Endothelial cell of umbilical vein (primary cell): Measurements from ENCODE around the gene AICDA. TPM values are rescaled to one million over a fixed set of nuclear protein-coding genes. Genes with fewer than 3 reads are reported as not detected.

Experiments used
- BruUV-seq: library from RNA; stranded (reverse); fragments of 400-500 nt; replicated peaks from 2 replicates; lab custom pipeline; 2021; lab: Mats Ljungman, UMichigan
- CTCF ChIA-PET: fragments of 300-600, 350-600 bp; sonication (Branson Sonifier 250); formaldehyde crosslinking; loops from one replicate; lab custom pipeline; 2021; ENCODE audit warnings: antibody characterized with exemption, inconsistent platforms; lab: Charles Lee
- POLR2A ChIA-PET: fragments of 300-600, 350-600 bp; sonication (Branson Sonifier 250); formaldehyde crosslinking; loops from one replicate; lab custom pipeline; 2021; ENCODE audit warnings: antibody characterized with exemption, inconsistent platforms; lab: Charles Lee
- DNase-seq: peaks from one replicate; pipeline ENCODE4 v3.0.0-alpha.2; 2011; ENCODE audit warnings: low read depth, low spot score
- FAIRE-seq: peaks from 2 replicates; lab custom pipeline; 2011; peaks lifted over from hg19 to GRCh38; lab: Jason Lieb, UNC
- H2AFZ ChIP-seq: 2 replicates; pipeline ENCODE4 v1.6.0; 2012; ENCODE audit warnings: low read depth, low read length, control low read depth, inconsistent platforms
- H3K27ac ChIP-seq: 2 replicates; pipeline ENCODE4 v1.5.1; 2011; ENCODE audit warnings: low read depth, mild to moderate bottlenecking, control low read depth, low read length, moderate library complexity; ENCODE audit not compliant: insufficient read depth
- H3K27me3 ChIP-seq, 2 experiments: 2 replicates each; pipeline versions ENCODE4 v1.6.0 to v1.6.1; 2011; ENCODE audit warnings: low read length in 2 of 2, mixed read lengths in 1 of 2; ENCODE audit not compliant: control insufficient read depth in 2 of 2, insufficient read depth in 2 of 2
- H3K36me3 ChIP-seq, 2 experiments: 2 replicates in 1 of 2; 3 replicates in 1 of 2; pipeline ENCODE4 v1.5.1; 2011; ENCODE audit warnings: low read length in 2 of 2, mild to moderate bottlenecking in 1 of 2, moderate library complexity in 1 of 2; ENCODE audit not compliant: control insufficient read depth in 2 of 2, insufficient read depth in 2 of 2; ENCODE audit errors: extremely low read depth in 1 of 2
- H3K4me1 ChIP-seq: 3 replicates; pipeline ENCODE4 v1.5.1; 2011; ENCODE audit warnings: mild to moderate bottlenecking, low read length; ENCODE audit not compliant: control insufficient read depth, insufficient read depth; ENCODE audit errors: extremely low read depth
- H3K4me2 ChIP-seq: 2 replicates; pipeline ENCODE4 v1.6.1; 2011; ENCODE audit warnings: low read length, control low read depth, mixed read lengths; ENCODE audit not compliant: insufficient read depth
- H3K4me3 ChIP-seq, 3 experiments: fragments of 200-600 bp in 1 of 3; sonication (generic), shearing (Covaris generic) in 1 of 3; replicated peaks in 1 of 3; 2 replicates each; pipeline ENCODE4 v1.5.1; 2011 to 2016; ENCODE audit warnings: control low read depth in 3 of 3, low read length in 3 of 3, mild to moderate bottlenecking in 2 of 3, inconsistent platforms in 1 of 3, low read depth in 1 of 3, moderate library complexity in 1 of 3; ENCODE audit not compliant: insufficient read depth in 1 of 3
- H3K79me2 ChIP-seq: 2 replicates; pipeline ENCODE4 v1.6.0; 2012; ENCODE audit warnings: low read length, inconsistent platforms; ENCODE audit not compliant: control insufficient read depth, insufficient read depth
- H3K9ac ChIP-seq: replicated peaks from 2 replicates; pipeline ENCODE3; 2011; ENCODE audit warnings: low read length, control low read depth; ENCODE audit not compliant: insufficient read depth; ENCODE audit errors: extremely low read depth
- H3K9me1 ChIP-seq: replicated peaks from 3 replicates; pipeline ENCODE4 v1.6.0; 2011; ENCODE audit warnings: mild to moderate bottlenecking, low read length; ENCODE audit not compliant: control insufficient read depth, insufficient read depth; ENCODE audit errors: extremely low read depth
- H3K9me3 ChIP-seq: replicated peaks from 2 replicates; pipeline ENCODE4 v1.5.1; 2012; ENCODE audit warnings: low read length, inconsistent platforms; ENCODE audit not compliant: control insufficient read depth, insufficient read depth
- H4K20me1 ChIP-seq: replicated peaks from 2 replicates; pipeline ENCODE3; 2011; ENCODE audit warnings: mild to moderate bottlenecking, low read length; ENCODE audit not compliant: control insufficient read depth, insufficient read depth; ENCODE audit errors: extremely low read depth
- EZH2 ChIP-seq: IDR thresholded peaks from 2 replicates; pipeline ENCODE4 v1.6.1; 2012; ENCODE audit warnings: borderline replicate concordance, low read depth, mild to moderate bottlenecking, moderate library complexity, low read length, inconsistent platforms; ENCODE audit not compliant: severe bottlenecking
- FOS ChIP-seq: IDR thresholded peaks from 2 replicates; pipeline ENCODE4 v1.6.1; 2011; ENCODE audit warnings: mild to moderate bottlenecking, low read length, moderate library complexity, borderline replicate concordance; ENCODE audit not compliant: insufficient read depth
- GATA2 ChIP-seq: IDR thresholded peaks from 2 replicates; pipeline ENCODE4 v1.7.0; 2011; ENCODE audit warnings: low read depth, mild to moderate bottlenecking, moderate library complexity, mixed read lengths, low read length; ENCODE audit not compliant: insufficient read length, insufficient read depth
- JUN ChIP-seq: IDR thresholded peaks from 2 replicates; pipeline ENCODE4 v1.6.1; 2011; ENCODE audit warnings: borderline replicate concordance, low read depth; ENCODE audit not compliant: insufficient read length, insufficient read depth
- MAX ChIP-seq: IDR thresholded peaks from 2 replicates; pipeline ENCODE4 v1.6.1; 2011; ENCODE audit not compliant: insufficient read depth, insufficient read length
- MYC ChIP-seq: IDR thresholded peaks from one replicate; pipeline ENCODE4 v1.6.1; 2011; ENCODE audit warnings: mild to moderate bottlenecking, low read depth, low read length
- POLR2AphosphoS5 ChIP-seq: IDR thresholded peaks from 2 replicates; pipeline ENCODE4 v1.6.1; 2012; ENCODE audit warnings: low read depth, mild to moderate bottlenecking, control low read depth, low read length, moderate library complexity; ENCODE audit not compliant: insufficient read depth
- dilution Hi-C: fragments of 300-500 bp; cut with MboI; formaldehyde crosslinking; loops from one replicate; pipeline ENCODE4 v1.15.0; 2019; ENCODE audit warnings: low sequenced_read_pairs; ENCODE audit not compliant: extremely low pct_ligation_motif_present
- intact Hi-C: fragments of 100-400 bp; cut with micrococcal nuclease; formaldehyde crosslinking; loops from one replicate; pipeline ENCODE4 v1.10.0; 2022
- polyA plus RNA-seq, 4 experiments: library from polyadenylated mRNA; depleted of rRNA in 3 of 4; stranded (reverse) in 3 of 4; unstranded in 1 of 4; fragments of >200 nt; gene quantifications; 2 replicates each; pipeline versions ENCODE4 v1.2.1 to v1.2.3, GENCODE V29; 2011 to 2012; ENCODE audit warnings: missing spikeins in 1 of 4
- total RNA-seq: library from RNA; stranded (reverse); gene quantifications from 2 replicates; pipeline ENCODE4 v1.2.3, GENCODE V29; 2021

The AICDA gene
- total and polyA plus RNA-seq, 2 donors (not counting 3 experiments of a cell fraction or from before 2014, with no cell fraction given), result not detected

- H3K9me3 ChIP-seq, result no peaks in the 10 kb centered on the region
- no peak for TF ChIP-seq EZH2
- TF ChIP-seq MYC, result no peak
- no peak for DNase-seq
- no peak overlapping the region for H2AFZ ChIP-seq
- dilution Hi-C loops, result no loop called here
- H3K36me3 ChIP-seq, result no peaks in the 10 kb centered on the region
- no peak for FAIRE-seq
- peaks cover 8 to 13% of the 10 kb centered on the region in 2 experiments for H3K27me3 ChIP-seq
- intact Hi-C loops, result no loop called here
- no peaks in the 10 kb centered on the region for H3K79me2 ChIP-seq
- H3K4me2 ChIP-seq, result no peak overlapping the region
- no peak overlapping the region for H3K27ac ChIP-seq
- H3K4me3 ChIP-seq, result no peak overlapping the region
- POLR2A ChIA-PET, result no interaction called here
- H3K9me1 ChIP-seq, result no peaks in the 10 kb centered on the region
- H3K4me1 ChIP-seq, result no peaks in the 10 kb centered on the region
- H4K20me1 ChIP-seq, result no peaks in the 10 kb centered on the region
- no peak overlapping the region for H3K9ac ChIP-seq
- CTCF ChIA-PET, result interaction anchor here (0.8 kb wide), 1 partner anchor 19 kb away, joined by 3 read pairs; no protein-coding TSS in a partner anchor
- no TSS peak for BruUV-seq
Measured at GRCh38 chr12:8637666-8638065, 25.0 kb upstream of the AICDA start.

- ChIA-PET CTCF (no interaction called here), POLR2A (no interaction called here)
- no TSS peak for BruUV-seq
- no peak overlapping the region for H3K4me3 ChIP-seq
- dilution Hi-C loops (no loop called here), intact Hi-C loops (no loop called here)
- no peaks in the 10 kb centered on the region for H3K4me1 ChIP-seq
- no peaks in the 10 kb centered on the region for H3K9me3 ChIP-seq
- TF ChIP-seq GATA2, result no peak
- TF ChIP-seq POLR2AphosphoS5, result no peak
- TF ChIP-seq FOS, result no peak
- TF ChIP-seq MAX, result no peak
- TF ChIP-seq JUN, result no peak
- FAIRE-seq, result no peak
- peaks cover 8 to 13% of the 10 kb centered on the region in 2 experiments for H3K27me3 ChIP-seq
- H2AFZ ChIP-seq, result no peak overlapping the region
- no peaks in the 10 kb centered on the region for H3K9me1 ChIP-seq
- H4K20me1 ChIP-seq, result no peaks in the 10 kb centered on the region
- no peaks in the 10 kb centered on the region for H3K36me3 ChIP-seq
- H3K79me2 ChIP-seq, result no peaks in the 10 kb centered on the region
- H3K9ac ChIP-seq, result no peak overlapping the region
- no peak overlapping the region for H3K27ac ChIP-seq
- no peak for DNase-seq
- no peak overlapping the region for H3K4me2 ChIP-seq
Measured at GRCh38 chr12:8637244-8637643, 24.6 kb upstream of the AICDA start.
